ENCODE data around the gene FBLN1. TPM values are rescaled to one million over a fixed set of nuclear protein-coding genes. Genes with fewer than 3 reads are reported as not detected.
"Not testable (repeated sequence)": the region's sequence is repeated elsewhere in the genome, so short reads cannot be mapped to it uniquely, and the experiment has no call there.

Gene FBLN1
- total RNA-seq, 1 donor from 2014 or later = 211 TPM

GRCh38 chr22:45600790-45601730, 98.4 kb downstream of the FBLN1 start:
- Mint-ChIP-seq H3K27ac (ENCODE audit: unreplicated experiment) (no peak overlapping the region), H3K4me1 (ENCODE audit: unreplicated experiment) (peaks cover 20% of the 10 kb centered on the region), H3K27me3 (ENCODE audit: unreplicated experiment) (no peaks in the 10 kb centered on the region), H3K36me3 (ENCODE audit: unreplicated experiment) (peaks cover 3% of the 10 kb centered on the region), H3K9me3 (ENCODE audit: unreplicated experiment) (no peaks in the 10 kb centered on the region), H3K4me3 (ENCODE audit: unreplicated experiment) (no peak overlapping the region)
- no peak for TF ChIP-seq CTCF (IDR thresholded peaks at IDR 0.05)
- DNase-seq (ENCODE audit: extremely low spot score, unreplicated experiment) = no peak

GRCh38 chr22:45602004-45602733, 99.5 kb downstream of the FBLN1 start:
- Mint-ChIP-seq H3K4me1 (ENCODE audit: unreplicated experiment) (peaks cover 21% of the 10 kb centered on the region), H3K27me3 (ENCODE audit: unreplicated experiment) (no peaks in the 10 kb centered on the region), H3K4me3 (ENCODE audit: unreplicated experiment) (no peak overlapping the region), H3K9me3 (ENCODE audit: unreplicated experiment) (no peaks in the 10 kb centered on the region), H3K27ac (ENCODE audit: unreplicated experiment) (no peak overlapping the region), H3K36me3 (ENCODE audit: unreplicated experiment) (peaks cover 3% of the 10 kb centered on the region)
- no peak for TF ChIP-seq CTCF (IDR thresholded peaks at IDR 0.05)
- no peak for DNase-seq (ENCODE audit: extremely low spot score, unreplicated experiment)

GRCh38 chr22:45602824-45603595, 100.3 kb downstream of the FBLN1 start:
- DNase-seq (ENCODE audit: extremely low spot score, unreplicated experiment) = no peak
- Mint-ChIP-seq H3K9me3 (ENCODE audit: unreplicated experiment) (no peaks in the 10 kb centered on the region), H3K4me1 (ENCODE audit: unreplicated experiment) (peaks cover 21% of the 10 kb centered on the region), H3K27me3 (ENCODE audit: unreplicated experiment) (no peaks in the 10 kb centered on the region), H3K4me3 (ENCODE audit: unreplicated experiment) (no peak overlapping the region), H3K27ac (ENCODE audit: unreplicated experiment) (no peak overlapping the region), H3K36me3 (ENCODE audit: unreplicated experiment) (peaks cover 3% of the 10 kb centered on the region)
- no peak for TF ChIP-seq CTCF (IDR thresholded peaks at IDR 0.05)

- peaks cover 3% of the 10 kb centered on the region for H3K36me3 Mint-ChIP-seq (ENCODE audit: unreplicated experiment)
- no peak overlapping the region for H3K4me3 Mint-ChIP-seq (ENCODE audit: unreplicated experiment)
- no peak overlapping the region for H3K27ac Mint-ChIP-seq (ENCODE audit: unreplicated experiment)
- no peak for TF ChIP-seq CTCF (IDR thresholded peaks at IDR 0.05)
- H3K27me3 Mint-ChIP-seq (ENCODE audit: unreplicated experiment) = no peaks in the 10 kb centered on the region
- H3K9me3 Mint-ChIP-seq (ENCODE audit: unreplicated experiment) = no peaks in the 10 kb centered on the region
- DNase-seq (ENCODE audit: extremely low spot score, unreplicated experiment) = no peak
- H3K4me1 Mint-ChIP-seq (ENCODE audit: unreplicated experiment) = peaks cover 27% of the 10 kb centered on the region
Measured at GRCh38 chr22:45603619-45604018, 100.9 kb downstream of the FBLN1 start.

- H3K27ac Mint-ChIP-seq (ENCODE audit: unreplicated experiment); H3K4me3 Mint-ChIP-seq (ENCODE audit: unreplicated experiment); H3K27me3 Mint-ChIP-seq (ENCODE audit: unreplicated experiment); DNase-seq (ENCODE audit: extremely low spot score, unreplicated experiment); H3K9me3 Mint-ChIP-seq (ENCODE audit: unreplicated experiment); H3K36me3 Mint-ChIP-seq (ENCODE audit: unreplicated experiment): not testable (repeated sequence)
- H3K4me1 Mint-ChIP-seq (ENCODE audit: unreplicated experiment) = peaks cover 36% of the 10 kb centered on the region
Measured at GRCh38 chr22:45608045-45608444, 105.4 kb downstream of the FBLN1 start.

Data from osteocyte (in vitro differentiated cells).